ENCODE data around the gene PITPNM3.

DNA sequence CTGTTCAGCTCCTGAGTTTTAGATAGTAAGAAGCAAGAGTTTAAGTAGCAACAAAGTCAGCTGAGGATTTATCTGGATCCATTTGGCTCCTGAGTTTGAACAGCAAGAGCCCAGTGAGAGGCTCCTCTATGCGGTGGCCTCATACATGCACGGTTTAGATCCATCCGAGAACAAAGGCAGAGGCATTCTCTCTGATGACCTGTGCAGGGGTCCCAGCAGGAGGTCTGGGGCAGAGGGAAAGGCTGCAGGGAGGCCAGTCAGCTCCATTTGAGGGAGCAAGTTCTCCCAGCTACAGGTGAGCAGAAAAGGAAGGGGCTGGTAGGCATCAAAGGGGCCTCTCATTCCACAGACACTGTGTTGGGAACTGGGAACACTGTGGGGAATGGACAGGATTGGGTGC is 16.5 kb downstream of the PITPNM3 start:
- no peak for TF ChIP-seq POLR2A (IDR thresholded peaks at IDR 0.05)
- TF ChIP-seq, protein P1, sequence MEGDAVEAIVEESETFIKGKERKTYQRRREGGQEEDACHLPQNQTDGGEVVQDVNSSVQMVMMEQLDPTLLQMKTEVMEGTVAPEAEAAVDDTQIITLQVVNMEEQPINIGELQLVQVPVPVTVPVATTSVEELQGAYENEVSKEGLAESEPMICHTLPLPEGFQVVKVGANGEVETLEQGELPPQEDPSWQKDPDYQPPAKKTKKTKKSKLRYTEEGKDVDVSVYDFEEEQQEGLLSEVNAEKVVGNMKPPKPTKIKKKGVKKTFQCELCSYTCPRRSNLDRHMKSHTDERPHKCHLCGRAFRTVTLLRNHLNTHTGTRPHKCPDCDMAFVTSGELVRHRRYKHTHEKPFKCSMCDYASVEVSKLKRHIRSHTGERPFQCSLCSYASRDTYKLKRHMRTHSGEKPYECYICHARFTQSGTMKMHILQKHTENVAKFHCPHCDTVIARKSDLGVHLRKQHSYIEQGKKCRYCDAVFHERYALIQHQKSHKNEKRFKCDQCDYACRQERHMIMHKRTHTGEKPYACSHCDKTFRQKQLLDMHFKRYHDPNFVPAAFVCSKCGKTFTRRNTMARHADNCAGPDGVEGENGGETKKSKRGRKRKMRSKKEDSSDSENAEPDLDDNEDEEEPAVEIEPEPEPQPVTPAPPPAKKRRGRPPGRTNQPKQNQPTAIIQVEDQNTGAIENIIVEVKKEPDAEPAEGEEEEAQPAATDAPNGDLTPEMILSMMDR (IDR thresholded peaks at IDR 0.05) = no peak

All from heart left ventricle (tissue), 13 donors.